GM12892 (cell line): ENCODE data around the gene MAPRE3.

ENCODE experiments used
- POLR2A ChIP-seq: IDR thresholded peaks from 2 replicates; pipeline ENCODE4 v1.6.1; 2011; ENCODE audit warnings: low read depth, low read length, control low read depth
- POLR2AphosphoS5 ChIP-seq: IDR thresholded peaks from 2 replicates; pipeline ENCODE4 v1.6.1; 2011; ENCODE audit warnings: low read depth, low read length, control low read depth
- TAF1 ChIP-seq: IDR thresholded peaks from 2 replicates; pipeline ENCODE4 v1.6.1; 2011; ENCODE audit warnings: low read depth, mild to moderate bottlenecking, control low read depth, low read length, borderline replicate concordance

DNA sequence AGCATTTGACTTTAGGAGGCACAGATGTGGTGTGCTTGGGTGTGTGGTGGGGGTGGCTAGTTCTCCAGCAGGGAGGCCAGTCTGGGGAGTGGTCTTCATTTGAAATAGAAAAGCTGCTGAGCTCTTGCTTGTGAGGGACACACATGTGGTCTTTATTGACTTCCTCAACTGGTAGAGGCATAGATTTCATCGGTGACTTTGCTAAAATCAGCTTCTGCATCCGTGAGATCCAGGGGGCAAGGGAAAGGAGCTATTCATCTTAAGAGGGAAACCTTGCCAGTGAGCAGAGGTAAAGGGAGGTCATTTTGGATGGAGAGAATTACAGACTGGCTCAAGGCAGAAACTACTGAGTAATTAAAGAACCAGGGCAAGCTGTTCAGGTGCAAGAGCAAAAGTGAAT, 4.7 kb downstream of the MAPRE3 start:
- TF ChIP-seq TAF1 (no peak), POLR2A (no peak), POLR2AphosphoS5 (no peak)
